Activated CD8-positive, alpha-beta T cell treated with anti-CD3 and anti-CD28 coated beads for 36 hours (primary cell): ENCODE results near the gene NIPBL. TPM values are rescaled to one million over a fixed set of nuclear protein-coding genes. Genes with fewer than 3 reads are reported as not detected.
A peak's percentile ranks its signal among the peaks of the same experiment; 100 is the strongest.

Experiments
- ATAC-seq: fragments of 200-7000 bp; cut with Tn5 transposase; one replicate; pipeline ENCODE4 v1.10.0; 2021; ENCODE audit warnings: mild to moderate bottlenecking, moderate library complexity
- CTCF ChIA-PET: fragments of 350-600 bp; sonication (Branson Sonifier 250); formaldehyde crosslinking; loops from one replicate; lab custom pipeline; 2021; ENCODE audit warnings: antibody characterized with exemption; lab: Charles Lee
- POLR2A ChIA-PET: fragments of 350-600 bp; sonication (Branson Sonifier 250); formaldehyde crosslinking; loops from one replicate; lab custom pipeline; 2021; ENCODE audit warnings: antibody characterized with exemption; lab: Charles Lee
- DNase-seq: peaks from one replicate; pipeline ENCODE4 v3.0.0-alpha.2; 2020
- H3K27ac Mint-ChIP-seq: one replicate; pipeline ENCODE4 v1.8.0; 2021; ENCODE audit warnings: mild to moderate bottlenecking, mixed read lengths
- H3K27me3 Mint-ChIP-seq: one replicate; pipeline ENCODE4 v1.8.0; 2021; ENCODE audit warnings: mixed read lengths
- H3K36me3 Mint-ChIP-seq: one replicate; pipeline ENCODE4 v1.8.0; 2021; ENCODE audit warnings: low read depth, mixed read lengths
- H3K4me1 Mint-ChIP-seq: one replicate; pipeline ENCODE4 v1.8.0; 2021; ENCODE audit warnings: low read depth, mixed read lengths
- H3K4me3 Mint-ChIP-seq: one replicate; pipeline ENCODE4 v1.8.0; 2021; ENCODE audit warnings: mild to moderate bottlenecking, moderate library complexity, mixed read lengths
- H3K9me3 Mint-ChIP-seq: one replicate; pipeline ENCODE4 v1.8.0; 2021; ENCODE audit warnings: mixed read lengths
- CTCF ChIP-seq: fragments of 200-600 bp; IDR thresholded peaks from one replicate; pipeline ENCODE4 v1.8.0; 2022; ENCODE audit warnings: antibody characterized with exemption, mild to moderate bottlenecking
- intact Hi-C: fragments of 100-400 bp; cut with micrococcal nuclease; formaldehyde crosslinking; loops from one replicate; pipeline ENCODE4 v1.10.0; 2022
- total RNA-seq, 2 experiments: library from RNA; stranded (reverse); gene quantifications; one replicate each; pipeline ENCODE4 v1.2.3, GENCODE V29; 2021

Gene NIPBL
- total RNA-seq, 2 experiments from 2014 or later, result 39.6 to 40.2 TPM

- DNase-seq, result no peak
- Mint-ChIP-seq H3K36me3 (peaks cover 38% of the 10 kb centered on the region), H3K27me3 (peaks cover 4% of the 10 kb centered on the region), H3K9me3 (peaks cover 10% of the 10 kb centered on the region), H3K4me3 (no peak overlapping the region), H3K27ac (no peak overlapping the region), H3K4me1 (peaks cover 27% of the 10 kb centered on the region)
- no peak for TF ChIP-seq CTCF
- POLR2A ChIA-PET, result no interaction called here
- CTCF ChIA-PET, result interaction anchor here (1.1 kb wide), 1 partner anchor 51 kb away, joined by 3 read pairs; no protein-coding TSS in a partner anchor
- intact Hi-C loops, result no loop called here
- ATAC-seq, result no peak
Observed at GRCh38 chr5:37109338-37109737, 232.8 kb downstream of the NIPBL start.

GRCh38 chr5:37110135-37110534 is 233.6 kb downstream of the NIPBL start:
- DNase-seq (no peak), ATAC-seq (no peak)
- intact Hi-C loops, result no loop called here
- ChIA-PET POLR2A (no interaction called here), CTCF (interaction anchor here (1.1 kb wide), 1 partner anchor 52 kb away, joined by 3 read pairs; no protein-coding TSS in a partner anchor)
- H3K27ac Mint-ChIP-seq, result no peak overlapping the region
- TF ChIP-seq CTCF, result no peak
- H3K36me3 Mint-ChIP-seq, result peaks cover 37% of the 10 kb centered on the region
- peaks cover 4% of the 10 kb centered on the region for H3K27me3 Mint-ChIP-seq
- H3K9me3 Mint-ChIP-seq, result peaks cover 10% of the 10 kb centered on the region
- H3K4me3 Mint-ChIP-seq, result no peak overlapping the region
- peaks cover 27% of the 10 kb centered on the region for H3K4me1 Mint-ChIP-seq

GRCh38 chr5:37111426-37112382 is 235.1 kb downstream of the NIPBL start:
- ChIA-PET POLR2A (interaction anchor here (1.0 kb wide), 1 partner anchor 137 kb away, joined by 3 read pairs; the partner anchor contains the start of gene CPLANE1), CTCF (interaction anchor here (1.4 kb wide), 1 partner anchor 10 kb away, joined by 4 read pairs; no protein-coding TSS in a partner anchor)
- peak overlapping the region; percentile 8 for H3K4me3 Mint-ChIP-seq
- H3K4me1 Mint-ChIP-seq, result peaks cover 27% of the 10 kb centered on the region
- peaks cover 10% of the 10 kb centered on the region for H3K9me3 Mint-ChIP-seq
- DNase-seq (peak; percentile 27), ATAC-seq (peak; percentile 70)
- intact Hi-C loops, result no loop called here
- no peak for TF ChIP-seq CTCF
- peak overlapping the region; percentile 4 for H3K27ac Mint-ChIP-seq
- H3K27me3 Mint-ChIP-seq, result peaks cover 4% of the 10 kb centered on the region
- peaks cover 37% of the 10 kb centered on the region for H3K36me3 Mint-ChIP-seq

GRCh38 chr5:37112383-37112991 is 235.9 kb downstream of the NIPBL start:
- CTCF ChIA-PET, result interaction anchor here (1.4 kb wide), 1 partner anchor 10 kb away, joined by 4 read pairs; no protein-coding TSS in a partner anchor
- ATAC-seq (peak; percentile 41), DNase-seq (peak; percentile 5)
- POLR2A ChIA-PET, result interaction anchor here (1.0 kb wide), 1 partner anchor 136 kb away, joined by 3 read pairs; the partner anchor contains the start of gene CPLANE1
- Mint-ChIP-seq H3K9me3 (peaks cover 10% of the 10 kb centered on the region), H3K27ac (peak overlapping the region; percentile 4), H3K27me3 (peaks cover 4% of the 10 kb centered on the region), H3K4me1 (peaks cover 27% of the 10 kb centered on the region), H3K36me3 (peaks cover 36% of the 10 kb centered on the region), H3K4me3 (peak overlapping the region; percentile 8)
- TF ChIP-seq CTCF, result no peak
- intact Hi-C loops, result no loop called here
